GM19467 (cell line): ENCODE data around the gene PLP1.
"Not testable (repeated sequence)": the region's sequence is repeated elsewhere in the genome, so short reads cannot be mapped to it uniquely, and the experiment has no call there.

Experiments used
- ATAC-seq: cut with Tn5 transposase; IDR thresholded peaks from one replicate; pipeline ENCODE4 v1.9.1; 2021; ENCODE audit warnings: mild to moderate bottlenecking, moderate library complexity; ENCODE audit not compliant: unreplicated experiment

Gene PLP1, protein sequence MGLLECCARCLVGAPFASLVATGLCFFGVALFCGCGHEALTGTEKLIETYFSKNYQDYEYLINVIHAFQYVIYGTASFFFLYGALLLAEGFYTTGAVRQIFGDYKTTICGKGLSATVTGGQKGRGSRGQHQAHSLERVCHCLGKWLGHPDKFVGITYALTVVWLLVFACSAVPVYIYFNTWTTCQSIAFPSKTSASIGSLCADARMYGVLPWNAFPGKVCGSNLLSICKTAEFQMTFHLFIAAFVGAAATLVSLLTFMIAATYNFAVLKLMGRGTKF

GRCh38 chrX:103776546-103776945 is at the start of gene PLP1:
TSS of gene PLP1 (plus strand) at chrX:103776840. CDS start at chrX:103776996, 156 bp downstream.
- ATAC-seq = no peak

- no peak for ATAC-seq
Measured at GRCh38 chrX:103727115-103727514, 49.5 kb upstream of the PLP1 start.

DNA sequence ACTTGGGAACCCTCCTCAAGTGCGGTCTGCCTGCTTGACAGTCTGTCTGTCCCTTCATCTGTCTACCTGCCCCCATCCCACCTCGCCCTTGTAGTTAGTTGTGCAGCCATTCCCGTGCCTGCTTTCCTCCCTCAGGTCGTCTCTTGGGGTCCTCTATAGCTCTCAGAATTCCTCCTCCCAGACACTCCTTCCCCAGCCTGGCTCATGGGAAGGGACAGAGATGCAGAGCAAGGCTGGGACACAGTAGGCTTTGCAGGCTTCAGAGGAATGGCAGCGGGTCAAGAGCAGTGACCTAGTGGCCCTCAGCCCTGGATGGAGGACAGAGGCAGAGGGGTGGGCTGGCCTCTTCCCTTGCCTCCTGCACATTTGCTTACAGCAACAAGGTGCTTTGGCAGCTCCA is 47.6 kb upstream of the PLP1 start:
- ATAC-seq = no peak

DNA sequence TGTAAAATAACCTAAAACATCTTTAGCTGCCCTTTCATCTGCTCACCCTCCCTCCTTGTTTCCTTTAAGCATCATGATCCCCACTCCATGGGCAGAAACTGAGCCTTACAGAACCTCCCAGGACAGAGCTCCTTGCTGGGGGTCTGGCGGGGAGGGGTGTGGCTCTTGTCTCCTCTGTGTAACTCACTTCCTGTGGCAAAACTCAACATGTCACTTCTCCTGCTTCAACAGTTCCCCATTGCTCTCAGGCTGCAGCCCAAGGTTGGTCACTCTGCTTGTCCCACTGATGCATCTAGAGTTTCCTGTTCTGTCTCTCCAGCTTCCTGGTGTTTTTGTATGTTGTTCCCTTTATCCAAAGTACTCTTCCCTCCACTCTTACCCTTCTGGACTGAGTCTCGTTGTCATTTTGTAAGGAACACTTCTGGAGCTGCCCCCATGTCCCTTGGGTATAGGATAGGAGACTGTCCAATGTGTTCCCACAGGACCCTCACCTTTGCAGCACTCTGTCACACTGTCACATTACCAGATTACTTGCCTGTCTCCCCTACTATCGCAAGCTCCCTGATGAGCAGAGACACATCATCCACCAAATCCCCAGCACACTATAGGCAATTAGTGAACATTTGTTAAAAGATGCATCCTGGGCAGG is 46.4 kb upstream of the PLP1 start:
- ATAC-seq = no peak

- ATAC-seq = no peak
Measured at GRCh38 chrX:103730796-103731493, 45.7 kb upstream of the PLP1 start.

GRCh38 chrX:103733017-103733416 is 43.6 kb upstream of the PLP1 start:
- no peak for ATAC-seq

DNA sequence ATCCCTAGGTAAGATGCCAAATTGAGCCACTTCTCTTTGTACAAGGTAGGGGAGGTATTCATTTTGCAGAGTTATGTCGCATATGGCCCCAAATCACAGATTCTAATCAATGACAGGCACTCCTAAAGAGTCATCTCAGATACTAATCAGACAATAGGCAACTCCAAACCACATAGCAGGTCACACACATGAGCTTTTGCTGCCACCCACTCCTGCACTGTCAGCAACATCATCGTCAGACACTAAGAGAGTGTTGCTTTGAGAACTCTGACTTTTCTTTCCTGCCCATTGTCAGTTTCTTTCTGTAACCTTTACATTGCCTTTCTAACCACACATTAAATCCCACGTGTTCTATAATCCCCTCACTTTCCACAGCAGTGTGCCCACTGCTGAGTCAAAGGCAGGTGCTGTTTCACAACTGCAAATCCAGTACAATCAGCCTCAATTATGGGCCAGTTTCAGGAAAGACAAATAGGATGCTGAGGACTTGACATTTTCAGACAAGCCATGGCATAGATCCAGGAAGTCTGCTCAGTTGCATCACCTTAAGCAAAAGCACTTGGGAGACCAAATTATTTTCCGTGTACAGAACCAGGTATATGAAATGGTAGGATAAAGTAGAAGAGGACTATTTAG is 42.4 kb upstream of the PLP1 start:
- ATAC-seq = no peak

DNA sequence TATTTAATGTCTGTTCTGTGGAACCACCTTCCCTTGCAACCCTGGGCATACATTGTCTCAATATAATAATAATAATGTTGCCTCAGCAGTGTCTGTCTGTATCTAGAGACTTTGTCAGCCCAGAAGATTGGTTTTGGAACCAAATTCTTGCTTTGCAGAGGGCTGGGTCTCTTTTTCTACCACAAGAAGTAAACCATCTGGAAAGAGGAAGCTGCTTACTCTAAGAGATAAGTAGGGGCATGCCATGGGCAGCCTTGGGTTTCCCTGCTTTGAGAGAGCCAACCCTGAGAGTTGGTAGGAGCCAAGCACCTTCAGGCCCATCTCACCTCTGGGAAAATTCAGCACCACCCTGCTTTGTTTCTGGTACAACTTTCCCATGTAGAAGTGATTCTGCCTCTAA is 38.9 kb upstream of the PLP1 start:
- no peak for ATAC-seq

DNA sequence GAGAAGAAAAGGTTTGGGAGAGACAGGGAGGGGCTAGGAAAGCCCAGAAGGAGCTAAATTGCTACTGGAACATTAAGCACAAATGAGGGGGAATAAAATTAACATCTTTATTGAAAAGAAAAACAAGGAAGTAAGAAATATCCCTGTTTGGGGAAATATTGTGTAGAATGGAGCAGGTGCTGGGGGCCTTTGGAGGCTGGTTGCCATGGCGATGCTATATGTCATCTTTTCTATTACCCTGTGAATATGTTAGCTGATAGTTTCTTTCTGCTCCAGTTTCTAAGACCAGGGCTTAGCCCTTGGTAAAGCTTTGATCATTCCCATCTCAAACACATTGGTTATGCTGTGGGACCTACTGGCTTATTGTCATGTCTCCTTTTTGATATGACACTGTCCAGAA is 37.2 kb upstream of the PLP1 start:
- no peak for ATAC-seq

- ATAC-seq = no peak
Measured at GRCh38 chrX:103741879-103742278, 34.8 kb upstream of the PLP1 start.

DNA sequence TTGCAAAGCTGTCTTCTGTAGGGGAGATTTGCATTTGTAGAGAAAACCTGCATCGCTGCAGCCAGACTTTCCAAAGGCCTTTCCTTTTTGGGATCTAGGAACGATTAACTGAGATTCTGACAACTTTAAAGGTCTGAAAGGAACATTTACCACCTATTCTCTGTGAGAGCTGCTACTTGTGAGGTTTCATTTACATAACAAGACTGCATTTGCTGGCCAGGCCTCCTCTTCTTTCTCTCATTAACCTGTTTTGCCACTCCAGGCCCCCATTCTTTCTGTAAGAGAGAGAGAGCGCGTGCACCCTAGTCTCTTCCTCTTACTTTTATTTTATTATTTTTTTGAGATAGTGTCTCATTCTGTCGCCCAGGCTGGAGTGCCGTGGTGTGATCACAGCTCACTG is 34.3 kb upstream of the PLP1 start:
- ATAC-seq = no peak

GRCh38 chrX:103747163-103747562 is 29.5 kb upstream of the PLP1 start:
- ATAC-seq = no peak

DNA sequence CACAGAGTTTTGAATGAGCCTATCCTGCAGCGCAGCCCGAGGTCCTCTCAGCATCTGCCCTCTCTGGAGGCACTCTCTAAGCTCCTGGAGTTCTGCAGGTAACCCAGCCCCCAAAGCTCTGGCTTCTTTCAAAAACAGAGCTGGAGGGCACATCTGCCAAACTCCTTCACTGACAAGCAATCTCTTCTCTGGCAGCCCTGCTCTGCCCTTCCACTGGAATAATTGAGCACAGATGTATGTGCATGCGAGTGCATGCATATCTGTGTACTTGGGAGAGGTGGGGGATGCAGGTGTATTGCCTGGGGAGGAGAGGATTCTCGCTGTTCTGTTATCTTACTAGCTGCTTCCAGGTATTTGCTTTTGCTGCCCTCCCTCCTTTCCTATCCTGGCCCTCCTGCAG is 22.2 kb upstream of the PLP1 start:
- ATAC-seq = no peak

DNA sequence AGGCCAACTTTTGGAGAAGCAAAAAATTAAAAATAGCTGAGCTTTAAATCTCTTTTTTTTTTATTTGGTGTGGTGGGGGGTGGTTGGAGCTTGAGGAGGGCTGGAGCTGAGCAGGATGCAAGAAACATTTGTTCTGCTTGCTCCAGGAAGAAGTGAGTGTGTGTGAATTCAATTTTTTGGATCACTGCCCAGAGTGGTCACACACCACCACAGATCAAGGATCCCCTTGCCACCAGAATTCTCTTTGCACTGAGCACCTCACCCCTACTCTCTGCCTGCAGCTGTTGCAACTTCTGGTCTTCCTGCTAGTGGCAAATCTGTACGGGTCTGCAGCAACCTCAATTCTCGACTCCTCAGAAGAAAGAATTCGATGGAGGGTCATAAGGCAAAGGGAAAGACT is 19.9 kb upstream of the PLP1 start:
- no peak for ATAC-seq

- no peak for ATAC-seq
Measured at GRCh38 chrX:103758555-103758954, 18.1 kb upstream of the PLP1 start.

DNA sequence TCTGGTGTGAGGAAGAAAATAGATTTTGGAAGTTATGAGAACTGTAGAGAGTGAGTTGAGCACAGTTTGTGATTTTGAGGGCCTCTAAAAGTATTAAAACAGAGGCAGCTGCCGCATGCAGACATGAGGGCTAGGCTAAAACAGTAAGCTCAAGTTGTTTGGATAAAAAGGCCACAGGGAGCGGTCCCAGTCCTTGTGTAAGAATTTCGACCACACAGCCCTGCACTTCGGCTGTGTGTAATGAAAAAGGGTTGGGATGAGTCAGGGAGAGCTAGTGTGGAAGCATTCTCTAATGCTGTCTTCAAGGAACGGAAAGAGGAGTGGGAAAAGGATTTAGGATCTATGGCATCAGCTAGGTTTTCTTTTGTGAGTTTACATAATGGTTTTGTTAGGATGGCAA is 13.1 kb upstream of the PLP1 start:
- not testable (repeated sequence) for ATAC-seq

GRCh38 chrX:103766813-103767555 is 9.7 kb upstream of the PLP1 start:
- not testable (repeated sequence) for ATAC-seq

- ATAC-seq = no peak
Measured at GRCh38 chrX:103773445-103773844, 3.2 kb upstream of the PLP1 start.

DNA sequence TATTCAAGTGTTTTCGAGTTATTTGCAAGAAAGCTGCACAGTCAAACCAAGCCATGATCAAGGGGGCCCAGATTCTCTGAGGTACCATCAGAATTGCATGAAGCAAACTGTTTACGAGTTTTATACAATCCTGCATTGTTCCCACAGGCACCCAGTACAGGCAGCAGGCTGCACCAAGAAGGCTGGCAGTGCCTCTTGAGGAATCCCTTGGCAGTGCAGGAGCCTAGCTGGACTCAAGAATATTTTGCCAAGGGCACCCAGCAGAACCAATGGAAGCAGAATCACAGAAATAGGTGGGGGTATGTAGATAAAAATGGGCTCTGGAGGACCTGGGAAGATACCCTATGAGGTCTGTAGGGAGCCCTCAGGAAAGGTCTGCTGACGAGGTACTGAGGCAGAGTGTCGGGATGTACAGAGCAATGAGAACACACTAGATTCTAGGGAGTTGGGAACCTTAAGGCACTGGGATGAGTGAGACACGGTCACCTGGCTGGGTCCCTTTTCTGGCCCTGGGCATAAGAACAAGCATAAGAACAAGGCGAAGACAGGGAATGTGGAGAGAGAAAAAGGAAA is 2.5 kb upstream of the PLP1 start:
- ATAC-seq = no peak

GRCh38 chrX:103779141-103779789 is 2.6 kb downstream of the PLP1 start:
- no peak for ATAC-seq
